ENCODE data around the gene TMEM191C.
"Not testable (repeated sequence)": the region's sequence is repeated elsewhere in the genome, so short reads cannot be mapped to it uniquely, and the experiment has no call there.

Gene TMEM191C

GRCh38 chr22:21493789-21494782, 26.9 kb downstream of the TMEM191C start:
- not testable (repeated sequence) for FAIRE-seq; DNase-seq (ENCODE audit: insufficient read length, low spot score)

GRCh38 chr22:21497984-21498383, 30.8 kb downstream of the TMEM191C start:
- DNase-seq (ENCODE audit: insufficient read length, low spot score); FAIRE-seq: not testable (repeated sequence)

- not testable (repeated sequence) for FAIRE-seq; DNase-seq (ENCODE audit: insufficient read length, low spot score)
Observed at GRCh38 chr22:21498489-21498888, 31.3 kb downstream of the TMEM191C start.

- DNase-seq (ENCODE audit: insufficient read length, low spot score); FAIRE-seq: not testable (repeated sequence)
Observed at GRCh38 chr22:21499623-21500506, 32.7 kb downstream of the TMEM191C start.

GRCh38 chr22:21510397-21510796, 43.2 kb downstream of the TMEM191C start:
- not testable (repeated sequence) for FAIRE-seq; DNase-seq (ENCODE audit: insufficient read length, low spot score)

DNA sequence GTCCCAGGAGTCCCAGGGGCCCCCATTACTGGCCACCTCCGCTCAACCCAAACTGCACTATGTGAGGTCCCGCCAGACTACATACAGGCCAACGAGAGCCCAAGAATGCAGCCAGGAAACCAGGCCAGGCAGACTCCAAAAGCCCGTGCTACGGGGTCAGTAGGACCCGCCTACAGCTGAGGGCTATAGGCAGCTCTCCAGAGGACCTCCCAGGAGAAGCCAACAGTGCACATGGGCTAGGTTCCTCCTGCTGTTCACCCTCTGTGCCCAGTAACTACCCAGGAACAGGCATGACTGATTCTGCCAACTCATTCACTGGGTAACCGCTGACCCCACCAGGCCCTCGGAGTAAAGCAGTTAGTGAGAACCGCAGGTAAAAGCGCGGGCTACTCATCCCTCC, 44.8 kb downstream of the TMEM191C start:
- DNase-seq (ENCODE audit: insufficient read length, low spot score); FAIRE-seq: not testable (repeated sequence)

DNA sequence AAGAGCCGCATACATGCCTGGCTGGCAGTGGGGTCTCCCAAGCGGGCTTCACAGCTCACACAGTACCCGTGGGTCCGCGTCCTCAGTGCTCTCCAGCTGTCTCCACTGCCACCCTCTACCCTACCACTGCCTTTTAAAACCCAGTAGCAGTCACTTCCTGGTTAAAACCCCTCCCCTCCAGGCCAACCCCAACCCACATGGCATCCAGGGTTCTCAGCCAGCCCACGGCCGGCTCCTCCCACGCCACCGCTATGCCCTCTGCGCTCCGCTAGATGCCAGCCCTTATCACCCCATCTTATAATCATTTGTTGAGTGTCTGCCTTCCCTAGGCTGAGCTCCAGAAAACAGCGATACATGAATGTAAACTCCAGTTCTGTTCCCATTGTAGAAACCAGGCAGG, 46.9 kb downstream of the TMEM191C start:
- DNase-seq (ENCODE audit: insufficient read length, low spot score); FAIRE-seq: not testable (repeated sequence)

DNA sequence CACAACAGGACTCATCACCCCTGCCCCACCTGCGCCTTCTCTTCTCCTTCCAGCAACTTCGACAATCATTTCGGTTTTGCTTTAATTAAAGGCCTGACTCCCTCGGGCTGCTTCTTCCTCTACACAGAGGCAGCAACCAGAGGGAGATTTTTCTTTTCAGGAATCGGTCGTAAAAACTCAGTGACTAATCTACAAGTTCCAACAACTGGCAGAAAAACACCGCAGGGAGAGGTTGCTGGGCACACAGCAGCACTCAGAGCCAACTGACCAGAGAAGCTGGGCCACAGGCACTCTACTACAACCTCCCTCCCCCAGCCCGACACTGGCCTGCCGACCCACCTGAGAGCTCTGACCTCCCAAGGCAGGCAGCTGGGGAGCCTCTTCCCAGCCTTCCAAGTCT, 48.0 kb downstream of the TMEM191C start:
- not testable (repeated sequence) for DNase-seq (ENCODE audit: insufficient read length, low spot score); FAIRE-seq

DNA sequence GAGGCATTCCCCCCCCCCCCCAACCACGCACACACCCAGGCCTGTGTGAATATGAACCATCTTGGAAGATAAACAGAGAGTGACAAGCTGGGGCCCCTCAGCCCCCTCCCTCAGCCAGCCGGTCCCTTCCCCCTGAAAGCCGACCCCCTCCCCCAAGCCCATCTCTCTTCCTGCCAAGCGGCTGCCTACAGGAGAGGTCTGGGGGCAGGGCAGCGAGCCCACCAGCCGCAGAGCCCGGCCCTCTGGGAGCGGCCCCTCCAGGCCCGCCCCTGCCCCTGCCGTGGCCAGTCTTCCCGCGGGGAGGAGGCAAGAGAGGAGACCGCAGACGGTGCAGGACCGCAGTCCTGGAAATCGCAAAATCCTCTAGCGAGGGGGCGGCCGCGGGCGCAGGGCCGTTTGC, 49.3 kb downstream of the TMEM191C start:
- not testable (repeated sequence) for FAIRE-seq; DNase-seq (ENCODE audit: insufficient read length, low spot score)

DNA sequence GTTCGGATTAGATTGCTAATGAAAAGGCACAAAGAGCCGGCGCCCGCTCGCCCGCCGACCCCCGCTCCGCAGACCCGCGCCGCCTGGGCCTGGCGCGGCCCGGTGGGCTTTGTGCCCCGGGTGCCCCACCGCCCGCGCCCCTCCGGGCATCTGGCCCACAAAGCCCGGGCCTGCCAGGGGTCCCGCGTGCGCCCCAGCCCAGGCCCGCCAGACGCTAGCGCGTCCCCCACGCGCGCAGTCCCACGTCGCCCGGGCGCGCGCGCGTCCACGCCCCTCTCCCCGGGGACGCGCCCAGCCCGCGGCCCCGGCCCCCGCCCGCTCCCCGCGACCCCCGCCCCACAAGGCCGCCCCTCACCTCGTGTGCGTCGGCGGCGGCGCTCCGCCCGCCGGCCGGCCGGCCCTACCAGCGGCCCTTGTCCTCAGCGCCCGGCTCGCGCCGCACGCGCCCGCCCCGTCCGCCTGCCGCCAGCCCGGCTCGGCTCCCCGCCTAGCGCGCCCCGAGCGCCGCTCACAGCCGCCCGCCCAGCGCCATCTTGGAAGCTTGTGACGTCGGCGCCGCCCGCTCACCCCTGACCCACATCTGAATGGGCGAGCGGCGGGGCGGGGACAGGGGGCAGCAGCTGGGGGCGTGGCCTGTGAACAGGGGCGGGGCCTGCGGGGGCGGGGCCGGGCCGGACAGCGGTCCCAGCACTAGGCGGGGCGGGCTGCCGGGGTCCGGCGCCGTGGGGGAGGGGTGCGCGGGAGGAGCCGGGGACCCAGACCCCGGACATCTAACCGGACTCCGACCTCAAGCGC, 50.0 kb downstream of the TMEM191C start:
- not testable (repeated sequence) for DNase-seq (ENCODE audit: insufficient read length, low spot score); FAIRE-seq

All from H54 (cell line).